GM21529 (cell line): ENCODE measurements around the gene FGG.

Experiments used
- ATAC-seq: cut with Tn5 transposase; IDR thresholded peaks from one replicate; pipeline ENCODE4 v1.9.1; 2021; ENCODE audit not compliant: unreplicated experiment

FGG gene

DNA sequence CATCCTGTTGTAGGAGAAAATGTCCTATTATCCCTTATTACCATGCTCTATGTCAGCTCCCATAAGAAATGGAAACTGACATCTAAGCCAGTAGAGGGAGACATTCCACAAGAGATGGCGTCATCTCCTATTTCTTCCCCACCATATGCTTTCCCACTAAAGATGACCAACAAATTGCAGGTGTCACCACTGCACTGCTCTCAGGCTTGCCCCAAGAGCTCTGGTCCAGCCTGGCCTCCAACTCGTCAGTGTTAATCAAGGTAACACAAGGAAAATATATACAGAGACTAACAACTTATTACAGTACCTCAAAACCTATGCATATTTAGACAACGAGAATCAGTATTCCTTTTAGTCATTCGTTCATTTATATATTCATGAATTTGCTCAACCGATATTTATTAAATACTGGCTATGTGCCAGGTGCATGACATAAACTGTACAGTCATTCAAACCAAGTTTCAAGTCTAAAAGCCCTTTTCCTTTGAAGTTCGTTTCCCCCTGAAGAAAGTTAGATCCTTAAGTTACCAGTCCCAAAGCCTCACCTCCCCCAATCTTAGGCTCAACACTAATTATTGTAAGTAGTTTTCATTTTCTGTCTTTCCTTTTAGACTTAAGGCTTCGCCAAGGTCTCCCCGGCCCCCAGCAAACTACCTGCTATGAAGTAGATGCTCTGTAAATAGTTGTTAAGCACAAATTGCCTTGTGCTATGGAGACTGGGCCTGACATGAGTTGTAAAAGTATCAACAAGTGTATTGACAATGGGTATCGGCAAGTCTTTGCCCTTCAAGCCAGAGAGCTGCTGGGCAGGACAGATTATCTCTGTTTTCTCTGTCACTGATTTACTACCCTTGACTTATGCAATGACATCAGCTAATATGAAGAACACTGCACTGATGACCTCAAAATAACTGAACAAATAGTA is 52.7 kb downstream of the FGG start:
- ATAC-seq: peak; percentile 92

DNA sequence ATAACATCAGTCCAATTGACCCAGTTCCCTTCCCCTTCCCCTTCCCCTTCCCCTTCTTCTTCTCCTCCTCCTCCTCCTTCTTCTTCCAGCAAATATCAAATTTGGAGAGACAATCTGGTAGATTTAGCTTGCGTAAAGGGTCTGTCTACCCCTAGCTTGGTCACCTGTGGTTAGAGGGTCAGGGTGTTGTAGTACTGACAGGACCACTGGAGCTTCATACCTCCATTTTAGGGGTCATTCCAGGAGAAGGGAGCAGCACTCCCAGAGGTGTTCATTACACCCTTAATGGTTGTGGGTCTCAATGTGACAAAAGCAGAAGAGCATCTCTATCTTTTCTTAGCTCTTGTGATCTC is 53.3 kb downstream of the FGG start:
- peak; percentile 17 for ATAC-seq
